ENCODE data around the gene MSI2.

GRCh38 chr17:57289130-57289529 is 32.8 kb downstream of the MSI2 start:
- TF ChIP-seq CTCF (IDR thresholded peaks at IDR 0.05) (no peak), POLR2A (IDR thresholded peaks at IDR 0.05) (no peak)

Measured in adrenal gland (tissue), 5 donors.